Pancreas (tissue), 10 donors: ENCODE measurements around the gene CFAP46. TPM values are rescaled to one million over a fixed set of nuclear protein-coding genes. Genes with fewer than 3 reads are reported as not detected.
"Not testable (repeated sequence)": the region's sequence is repeated elsewhere in the genome, so short reads cannot be mapped to it uniquely, and the experiment has no call there.

Source experiments
- ATAC-seq, 4 donors: fragments of 200-7000 bp; cut with Tn5 transposase; one replicate each; pipeline versions ENCODE4 v1.8.0 to v1.9.1; 2020; ENCODE audit warnings: mild to moderate bottlenecking in 4 of 4, moderate library complexity in 4 of 4
- DNase-seq, 6 donors: peaks; one replicate each; pipeline ENCODE4 v3.0.0-alpha.2; 2020
- FAIRE-seq: peaks from 2 replicates; lab custom pipeline; 2012; peaks lifted over from hg19 to GRCh38; lab: Jason Lieb, UNC
- H3K27ac ChIP-seq, 4 donors: fragments of 200-600 bp; sonication (generic); 1 replicate in 3 of 4; 2 replicates in 1 of 4; pipeline versions ENCODE4 v1.5.0 to v1.8.0; 2020
- H3K27me3 ChIP-seq, 4 donors: fragments of 200-600 bp; one replicate each; pipeline ENCODE4 v1.8.0; 2021
- H3K36me3 ChIP-seq, 3 donors: fragments of 200-600 bp; sonication (generic) in 1 of 3; one replicate each; pipeline versions ENCODE4 v1.5.0 to v1.8.0; 2020 to 2021
- H3K4me1 ChIP-seq, 3 donors: fragments of 200-600 bp; one replicate each; pipeline ENCODE4 v1.8.0; 2021
- H3K4me3 ChIP-seq, 4 donors: fragments of 200-600 bp; sonication (generic) in 2 of 4; one replicate each; pipeline versions ENCODE4 v1.5.0 to v1.8.0; 2020 to 2021
- H3K9me3 ChIP-seq, 4 donors: fragments of 200-600 bp; one replicate each; pipeline ENCODE4 v1.8.0; 2021
- CTCF ChIP-seq, 4 donors: fragments of 200-600 bp; sonication (generic) in 3 of 4; IDR thresholded peaks; one replicate each; pipeline versions ENCODE4 v1.5.0 to v1.8.0; 2021; ENCODE audit warnings: antibody characterized with exemption in 4 of 4
- WGBS, 2 donors: extraction: QIAGEN DNeasy Blood & Tissue Kit; methylation state at CpG; one replicate each; pipeline ENCODE4 v1.1.7; 2013; 5-methylcytosine and 5-hydroxymethylcytosine counted together
- intact Hi-C, 3 donors: fragments of 100-400 bp; cut with DNase I; formaldehyde crosslinking; loops; one replicate each; pipeline versions ENCODE4 v1.11.1 to v1.14.2; 2022
- polyA plus RNA-seq, 2 donors: library from polyadenylated mRNA; stranded (reverse); fragments of 200-250 nt; gene quantifications; one replicate each; pipeline ENCODE4 v1.2.3, GENCODE V29; 2013
- total RNA-seq, 6 donors: library from RNA; stranded (reverse); fragmentation: NEBNext Ultra II Directional in 4 of 6; extraction: Animal tissue kit (Norgen Biotek cat#: 25700) in 4 of 6; gene quantifications; one replicate each; pipeline versions ENCODE4 v1.2.1 to v1.2.4, GENCODE V29; 2021 to 2023
- donor health status: healthy with polysubstance abuse.
- donor health status: DM: no; HTN: no; CAD: no; lungs with moderate emphysema.
- donor health status: DM: no; HTN: no; CAD: no.
- donor health status: control.
- donor health status: control.
- donor health status: Bipolar disorder and iron deficiency.
- donor health status: DM: yes; HTN: yes; CAD: no.
- donor health status: DM: no; HTN: no; CAD: no.
- donor health status: DM: no; HTN: no; CAD: no.
- donor health status: DM: yes; HTN: yes; CAD: no.

The CFAP46 gene
- total and polyA plus RNA-seq, 8 donors, result 0.39 to 1.6 (median 1.0) TPM

- H3K36me3 ChIP-seq, result no peaks in the 10 kb centered on the region
- no peak for TF ChIP-seq CTCF (IDR thresholded peaks at IDR 0.05)
- no peaks in the 10 kb centered on the region for H3K4me1 ChIP-seq
- FAIRE-seq, result no peak
- DNase-seq, result peak in 1 of 6 donors; percentile 55
- H3K27me3 ChIP-seq, result no peaks in the 10 kb centered on the region
- H3K4me3 ChIP-seq, result no peak overlapping the region
- no peaks in the 10 kb centered on the region for H3K9me3 ChIP-seq
- intact Hi-C loops, result no loop called here
- WGBS, 2 donors, result 87% methylated on average over 25 of the region's 25 CpGs
- no peak for ATAC-seq
- no peak overlapping the region for H3K27ac ChIP-seq
Measured at GRCh38 chr10:132932461-132933307, 9.7 kb downstream of the CFAP46 start.

- H3K9me3 ChIP-seq, H3K4me1 ChIP-seq, H3K27ac ChIP-seq, H3K27me3 ChIP-seq, H3K4me3 ChIP-seq, FAIRE-seq, H3K36me3 ChIP-seq, ATAC-seq, intact Hi-C loops: not testable (repeated sequence)
- peak in 1 of 6 donors; percentile 23 for DNase-seq
- 68 to 76% methylated on average over 6 of the region's 6 CpGs for WGBS, 2 donors
Measured at GRCh38 chr10:132931258-132932250, 10.8 kb downstream of the CFAP46 start.

DNA sequence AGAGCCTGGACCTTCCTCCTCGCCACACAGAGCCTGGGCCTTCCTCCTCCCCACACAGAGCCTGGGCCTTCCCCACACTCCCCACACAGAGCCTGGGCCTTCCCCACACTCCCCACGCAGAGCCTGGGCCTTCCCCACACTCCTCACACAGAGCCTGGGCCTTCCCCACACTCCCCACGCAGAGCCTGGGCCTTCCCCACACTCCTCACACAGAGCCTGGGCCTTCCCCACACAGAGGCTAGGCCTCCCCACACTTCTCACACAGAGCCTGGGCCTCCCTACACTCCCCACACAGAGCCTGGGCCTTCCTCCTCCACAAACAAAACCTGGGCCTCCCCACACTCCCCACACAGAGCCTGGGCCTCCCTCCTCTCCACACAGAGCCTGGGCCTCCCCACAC, 11.7 kb downstream of the CFAP46 start:
- H3K36me3 ChIP-seq, H3K4me1 ChIP-seq, H3K9me3 ChIP-seq, intact Hi-C loops, H3K4me3 ChIP-seq, H3K27me3 ChIP-seq, ATAC-seq, DNase-seq, H3K27ac ChIP-seq, FAIRE-seq: not testable (repeated sequence)
- 37 to 45% methylated on average over 1 to 2 of the region's 3 CpGs for WGBS, 2 donors

GRCh38 chr10:132929953-132930548, 12.3 kb downstream of the CFAP46 start:
- FAIRE-seq, result no peak
- Histone ChIP-seq H3K4me1 (no peaks in the 10 kb centered on the region), H3K36me3 (no peaks in the 10 kb centered on the region), H3K9me3 (no peaks in the 10 kb centered on the region), H3K4me3 (no peak overlapping the region), H3K27me3 (no peaks in the 10 kb centered on the region), H3K27ac (no peak overlapping the region)
- DNase-seq, result peak in 1 of 6 donors; percentile 33
- 72 to 76% methylated on average over 10 of the region's 10 CpGs for WGBS, 2 donors
- TF ChIP-seq CTCF (IDR thresholded peaks at IDR 0.05), result no peak
- intact Hi-C loops, result no loop called here
- ATAC-seq, result peak in 1 of 4 donors; percentile 70

DNA sequence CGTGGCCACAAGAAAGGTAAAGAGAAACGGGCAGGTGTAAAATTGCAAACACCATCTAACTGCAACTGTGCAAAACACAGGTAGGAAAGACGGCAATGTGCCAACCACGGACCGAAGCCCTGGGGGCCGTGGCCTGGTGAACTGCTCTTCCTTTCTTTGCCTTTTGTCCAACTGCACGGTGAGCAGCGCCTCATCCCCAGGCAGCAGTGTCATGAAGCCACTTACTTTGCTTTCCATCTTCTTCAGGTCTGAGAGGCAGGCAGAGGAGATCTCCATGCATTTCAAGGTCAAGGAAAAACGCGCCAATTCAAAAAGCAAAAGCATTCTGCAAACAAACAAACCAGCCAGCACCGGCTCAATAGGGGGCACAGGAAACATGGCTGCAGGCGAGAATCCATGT, 12.9 kb downstream of the CFAP46 start:
- no peak for TF ChIP-seq CTCF (IDR thresholded peaks at IDR 0.05)
- H3K4me1 ChIP-seq, result no peaks in the 10 kb centered on the region
- intact Hi-C loops, result no loop called here
- no peak overlapping the region for H3K27ac ChIP-seq
- H3K27me3 ChIP-seq, result no peaks in the 10 kb centered on the region
- H3K4me3 ChIP-seq, result no peak overlapping the region
- H3K9me3 ChIP-seq, result no peaks in the 10 kb centered on the region
- WGBS, 2 donors, result 63 to 70% methylated on average over 12 of the region's 12 CpGs
- no peak for FAIRE-seq
- H3K36me3 ChIP-seq, result no peaks in the 10 kb centered on the region
- peak in 1 of 6 donors; percentile 41 for DNase-seq
- ATAC-seq, result no peak
